ENCODE results near the gene SLC26A4.

DNA sequence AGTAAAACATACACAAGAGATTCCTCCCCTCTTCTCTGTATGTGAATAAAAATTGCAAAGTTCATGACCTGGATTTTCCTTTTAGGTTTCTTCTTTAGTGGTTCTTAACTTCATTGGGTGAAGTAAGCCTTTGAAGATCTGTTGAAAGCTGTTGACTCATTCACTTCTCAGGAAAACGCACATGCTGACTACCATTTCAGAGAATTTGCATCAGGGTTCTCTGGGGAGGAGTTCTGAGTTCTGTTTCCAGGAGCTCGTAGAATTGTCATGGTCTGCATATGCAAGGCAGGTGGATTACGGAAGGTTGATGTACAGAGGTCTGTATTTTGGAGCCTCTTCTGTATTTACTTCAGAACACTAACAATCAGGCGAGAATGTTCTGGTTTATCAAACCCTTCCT lies 962 bp upstream of the SLC26A4 start:
- TF ChIP-seq EZH2 (IDR thresholded peaks at IDR 0.05; ENCODE audit: insufficient read depth, low read length) (no peak), CTCF (IDR thresholded peaks at IDR 0.05; ENCODE audit: insufficient read depth, low read depth, low read length) (no peak)

All from astrocyte (in vitro differentiated cells and primary cell).